Central memory CD8-positive, alpha-beta T cell (primary cell): ENCODE data around the gene METTL8.

Experiments used
- ATAC-seq: fragments of 150-1000 bp; cut with Tn5 transposase; replicated peaks from 2 replicates; pipeline ENCODE4 v1.10.0; 2022; ENCODE audit warnings: mild to moderate bottlenecking, moderate FRiP score, moderate number of reproducible peaks; ENCODE audit not compliant: poor library complexity, severe bottlenecking; ENCODE audit errors: extremely low read depth
- DNase-seq, 2 donors: peaks; one replicate each; pipeline ENCODE4 v3.0.0; 2021; ENCODE audit warnings: low spot score in 2 of 2
- H3K27ac Mint-ChIP-seq: one replicate; pipeline ENCODE4 v1.8.0; 2022; ENCODE audit warnings: low read depth, mild to moderate bottlenecking, moderate library complexity, mixed read lengths
- H3K27me3 Mint-ChIP-seq: one replicate; pipeline ENCODE4 v1.8.0; 2022; ENCODE audit warnings: mixed read lengths
- H3K36me3 Mint-ChIP-seq: one replicate; pipeline ENCODE4 v1.8.0; 2022; ENCODE audit warnings: mild to moderate bottlenecking, moderate library complexity, mixed read lengths; ENCODE audit not compliant: insufficient read depth
- H3K4me1 Mint-ChIP-seq: one replicate; pipeline ENCODE4 v1.8.0; 2022; ENCODE audit warnings: mixed read lengths
- H3K4me3 Mint-ChIP-seq: one replicate; pipeline ENCODE4 v1.8.0; 2022; ENCODE audit warnings: mild to moderate bottlenecking, moderate library complexity, mixed read lengths
- H3K9me3 Mint-ChIP-seq: one replicate; pipeline ENCODE4 v1.8.0; 2022; ENCODE audit warnings: mixed read lengths

Gene METTL8

GRCh38 chr2:171346723-171347557, 86.8 kb downstream of the METTL8 start:
- ATAC-seq = no peak
- Mint-ChIP-seq H3K27ac (peak overlapping the region; percentile 41), H3K36me3 (peaks cover 1% of the 10 kb centered on the region), H3K4me1 (peaks cover 21% of the 10 kb centered on the region), H3K9me3 (no peaks in the 10 kb centered on the region), H3K4me3 (no peak overlapping the region), H3K27me3 (no peaks in the 10 kb centered on the region)
- DNase-seq = no peak

GRCh38 chr2:171345971-171346722, 87.6 kb downstream of the METTL8 start:
- H3K27ac Mint-ChIP-seq = no peak overlapping the region
- ATAC-seq (no peak), DNase-seq (no peak)
- H3K27me3 Mint-ChIP-seq = no peaks in the 10 kb centered on the region
- no peaks in the 10 kb centered on the region for H3K9me3 Mint-ChIP-seq
- no peak overlapping the region for H3K4me3 Mint-ChIP-seq
- peaks cover 1% of the 10 kb centered on the region for H3K36me3 Mint-ChIP-seq
- H3K4me1 Mint-ChIP-seq = peaks cover 21% of the 10 kb centered on the region

DNA sequence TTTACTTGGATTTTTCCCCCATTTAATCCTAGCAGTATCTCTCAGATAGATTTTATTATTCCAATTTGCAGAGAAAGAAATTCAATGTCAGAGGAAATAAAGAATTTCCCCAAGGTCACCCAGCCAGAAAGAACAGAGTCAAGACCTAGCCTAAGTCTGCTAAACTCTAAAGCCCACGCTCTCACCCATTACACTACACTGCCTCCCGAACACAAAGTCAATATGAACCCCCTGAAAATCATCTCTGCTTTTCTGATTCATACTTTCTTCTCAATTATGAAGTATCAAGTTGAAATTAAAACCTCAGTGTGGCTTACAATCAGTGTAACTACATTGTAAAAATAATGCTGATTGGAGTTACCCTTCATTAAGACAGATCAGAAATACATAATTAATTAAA, 89.6 kb downstream of the METTL8 start:
- Mint-ChIP-seq H3K9me3 (no peaks in the 10 kb centered on the region), H3K27me3 (no peaks in the 10 kb centered on the region), H3K27ac (no peak overlapping the region), H3K4me1 (peaks cover 21% of the 10 kb centered on the region), H3K36me3 (peaks cover 1% of the 10 kb centered on the region), H3K4me3 (no peak overlapping the region)
- DNase-seq (no peak), ATAC-seq (no peak)

- Mint-ChIP-seq H3K9me3 (no peaks in the 10 kb centered on the region), H3K27ac (peak overlapping the region; percentile 47), H3K4me1 (peaks cover 10% of the 10 kb centered on the region), H3K36me3 (peaks cover 1% of the 10 kb centered on the region), H3K27me3 (no peaks in the 10 kb centered on the region), H3K4me3 (no peak overlapping the region)
- DNase-seq (no peak), ATAC-seq (no peak)
Measured at GRCh38 chr2:171342067-171342413, 91.8 kb downstream of the METTL8 start.

- ATAC-seq = no peak
- no peaks in the 10 kb centered on the region for H3K9me3 Mint-ChIP-seq
- peaks cover 6% of the 10 kb centered on the region for H3K4me1 Mint-ChIP-seq
Measured at GRCh38 chr2:171341394-171342066, 92.3 kb downstream of the METTL8 start.

GRCh38 chr2:171334946-171335345, 98.8 kb downstream of the METTL8 start:
- H3K4me1 Mint-ChIP-seq = no peaks in the 10 kb centered on the region
- no peak for DNase-seq
- H3K27ac Mint-ChIP-seq = no peak overlapping the region
- no peak overlapping the region for H3K4me3 Mint-ChIP-seq
- no peak for ATAC-seq
- H3K27me3 Mint-ChIP-seq = no peaks in the 10 kb centered on the region
- H3K36me3 Mint-ChIP-seq = no peaks in the 10 kb centered on the region
- no peaks in the 10 kb centered on the region for H3K9me3 Mint-ChIP-seq

More at GRCh38 chr2:171341394-171342066, 92.3 kb downstream of the METTL8 start:
- DNase-seq = no peak
- peaks cover under 1% of the 10 kb centered on the region for H3K36me3 Mint-ChIP-seq
- no peak overlapping the region for H3K27ac Mint-ChIP-seq
- no peaks in the 10 kb centered on the region for H3K27me3 Mint-ChIP-seq
- H3K4me3 Mint-ChIP-seq = no peak overlapping the region

GRCh38 chr2:171334171-171334570, 99.6 kb downstream of the METTL8 start:
- no peaks in the 10 kb centered on the region for H3K9me3 Mint-ChIP-seq

GRCh38 chr2:171330155-171330956, 103.4 kb downstream of the METTL8 start:
- DNase-seq (no peak), ATAC-seq (no peak)
- H3K4me1 Mint-ChIP-seq = peaks cover 14% of the 10 kb centered on the region
- no peaks in the 10 kb centered on the region for H3K27me3 Mint-ChIP-seq
- H3K9me3 Mint-ChIP-seq = no peaks in the 10 kb centered on the region
- peaks cover 5% of the 10 kb centered on the region for H3K36me3 Mint-ChIP-seq
- H3K27ac Mint-ChIP-seq = no peak overlapping the region
- no peak overlapping the region for H3K4me3 Mint-ChIP-seq

More at GRCh38 chr2:171334171-171334570, 99.6 kb downstream of the METTL8 start:
- Mint-ChIP-seq H3K27ac (no peak overlapping the region), H3K27me3 (no peaks in the 10 kb centered on the region), H3K4me3 (no peak overlapping the region), H3K4me1 (no peaks in the 10 kb centered on the region), H3K36me3 (no peaks in the 10 kb centered on the region)
- DNase-seq = no peak
- no peak for ATAC-seq

GRCh38 chr2:171327043-171327496, 106.7 kb downstream of the METTL8 start:
- ATAC-seq (no peak), DNase-seq (no peak)
- no peaks in the 10 kb centered on the region for H3K27me3 Mint-ChIP-seq
- H3K9me3 Mint-ChIP-seq = no peaks in the 10 kb centered on the region
- H3K4me3 Mint-ChIP-seq = no peak overlapping the region
- peaks cover 10% of the 10 kb centered on the region for H3K36me3 Mint-ChIP-seq
- peaks cover 14% of the 10 kb centered on the region for H3K4me1 Mint-ChIP-seq
- H3K27ac Mint-ChIP-seq = peak overlapping the region; percentile 0

- DNase-seq = no peak
- H3K27me3 Mint-ChIP-seq = no peaks in the 10 kb centered on the region
- peaks cover 16% of the 10 kb centered on the region for H3K4me1 Mint-ChIP-seq
- H3K4me3 Mint-ChIP-seq = no peak overlapping the region
- no peaks in the 10 kb centered on the region for H3K9me3 Mint-ChIP-seq
- peaks cover 10% of the 10 kb centered on the region for H3K36me3 Mint-ChIP-seq
- no peak overlapping the region for H3K27ac Mint-ChIP-seq
- ATAC-seq = peak; percentile 56
Measured at GRCh38 chr2:171325886-171326585, 107.8 kb downstream of the METTL8 start.

DNA sequence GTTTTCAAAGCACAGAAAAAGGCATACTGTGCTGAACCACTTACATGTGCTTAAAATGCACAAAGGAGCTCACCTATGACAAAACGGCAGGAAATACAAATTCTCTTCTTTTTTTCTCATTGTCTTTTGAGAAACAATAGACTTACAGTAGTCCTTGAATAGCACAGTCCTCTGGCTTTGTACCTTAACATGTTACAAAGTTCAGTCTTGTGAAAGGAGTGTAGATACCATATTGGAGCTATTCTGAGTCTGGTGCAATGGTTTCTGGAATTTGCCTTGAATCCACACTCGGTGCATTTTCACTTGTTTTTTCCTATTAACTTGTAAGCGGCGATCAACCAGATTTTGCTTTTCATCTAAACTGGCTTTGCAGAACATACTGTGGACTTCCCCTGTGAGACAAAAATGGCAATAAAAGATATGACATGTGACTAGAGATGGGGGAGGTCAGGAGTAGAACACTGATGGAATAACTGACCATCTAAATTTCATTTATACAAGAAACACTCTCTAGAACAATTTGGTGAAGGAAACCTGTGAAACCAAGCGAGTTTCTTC, 109.7 kb downstream of the METTL8 start:
- Mint-ChIP-seq H3K27ac (no peak overlapping the region), H3K4me1 (peaks cover 33% of the 10 kb centered on the region), H3K4me3 (no peak overlapping the region), H3K9me3 (no peaks in the 10 kb centered on the region), H3K27me3 (no peaks in the 10 kb centered on the region), H3K36me3 (peaks cover 10% of the 10 kb centered on the region)
- ATAC-seq = no peak
- no peak for DNase-seq
